HepG2 (cell line): ENCODE data around the gene WDR86. TPM values are rescaled to one million over a fixed set of nuclear protein-coding genes. Genes with fewer than 3 reads are reported as not detected.
A peak's percentile ranks its signal among the peaks of the same experiment; 100 is the strongest.

ENCODE experiments used
- ATF6 ChIP-seq: sonication (generic); formaldehyde crosslinking; conservative IDR thresholded peaks from 2 replicates; pipeline ENCODE4 v1.4.0; 2020; ENCODE audit warnings: missing genetic modification reagents
- DZIP1 ChIP-seq: sonication (generic); formaldehyde crosslinking; IDR thresholded peaks from 2 replicates; pipeline ENCODE4 v1.5.0; 2020; ENCODE audit warnings: mild to moderate bottlenecking, missing genetic modification reagents
- ETV6 ChIP-seq: sonication (generic); formaldehyde crosslinking; conservative IDR thresholded peaks from 2 replicates; pipeline ENCODE4 v1.4.0; 2020; ENCODE audit warnings: missing genetic modification reagents
- HMGXB4 ChIP-seq, 2 experiments: sonication (generic) in 1 of 2; formaldehyde crosslinking in 1 of 2; IDR thresholded peaks; 2 replicates each; pipeline versions ENCODE4 v1.4.0 to v1.6.1; 2018 to 2020; ENCODE audit warnings: missing genetic modification reagents in 2 of 2, borderline replicate concordance in 1 of 2, low read depth in 1 of 2, mild to moderate bottlenecking in 1 of 2, missing biosample characterization in 1 of 2
- MEIS1 ChIP-seq: sonication (generic); formaldehyde crosslinking; IDR thresholded peaks from 2 replicates; pipeline ENCODE4 v1.9.0; 2021; ENCODE audit warnings: mild to moderate bottlenecking, missing genetic modification reagents, moderate library complexity, borderline replicate concordance
- MIER3 ChIP-seq: IDR thresholded peaks from 2 replicates; pipeline ENCODE4 v1.6.1; 2016; ENCODE audit warnings: missing compliant biosample characterization, borderline replicate concordance
- RFXAP ChIP-seq: sonication (generic); formaldehyde crosslinking; IDR thresholded peaks from 2 replicates; pipeline ENCODE4 v1.4.0; 2020; ENCODE audit warnings: missing genetic modification reagents, borderline replicate concordance
- SATB2 ChIP-seq: sonication (generic); formaldehyde crosslinking; IDR thresholded peaks from 2 replicates; pipeline ENCODE4 v1.5.0; 2020; ENCODE audit warnings: missing genetic modification reagents
- SRSF4 ChIP-seq: fragments of 200-400 bp; formaldehyde crosslinking; IDR thresholded peaks from one replicate; pipeline ENCODE4 v1.6.1; 2018; ENCODE audit warnings: mild to moderate bottlenecking, low read depth, low read length, moderate library complexity; ENCODE audit not compliant: poor library complexity, severe bottlenecking
- TCF12 ChIP-seq, 2 experiments: fragments of 450-650 bp in 1 of 2; sonication (generic) in 1 of 2; formaldehyde crosslinking in 1 of 2; IDR thresholded peaks; 2 replicates each; pipeline versions ENCODE4 v1.6.1 to v1.8.0; 2017 to 2022; ENCODE audit warnings: antibody characterized with exemption in 1 of 2, mild to moderate bottlenecking in 1 of 2, missing genetic modification reagents in 1 of 2, moderate library complexity in 1 of 2
- ZC3H13 ChIP-seq: sonication (generic); formaldehyde crosslinking; IDR thresholded peaks from 2 replicates; pipeline ENCODE4 v1.8.1; 2023; ENCODE audit warnings: mild to moderate bottlenecking, missing genetic modification reagents, moderate library complexity
- ZMAT3 ChIP-seq: sonication (generic); formaldehyde crosslinking; conservative IDR thresholded peaks from 2 replicates; pipeline ENCODE4 v1.7.0; 2021; ENCODE audit warnings: missing genetic modification reagents
- ZNF160 ChIP-seq: sonication (generic); formaldehyde crosslinking; IDR thresholded peaks from 2 replicates; pipeline ENCODE4 v1.8.0; 2022; ENCODE audit warnings: mild to moderate bottlenecking, inconsistent platforms, missing genetic modification reagents
- ZNF317 ChIP-seq: sonication (generic); formaldehyde crosslinking; IDR thresholded peaks from 2 replicates; pipeline ENCODE4 v1.5.0; 2020; ENCODE audit warnings: mild to moderate bottlenecking, missing genetic modification reagents
- ZNF512 ChIP-seq: sonication (generic); formaldehyde crosslinking; IDR thresholded peaks from 2 replicates; pipeline ENCODE4 v1.4.0; 2020; ENCODE audit warnings: mild to moderate bottlenecking, missing genetic modification reagents
- ZNF691 ChIP-seq: sonication (generic); formaldehyde crosslinking; IDR thresholded peaks from 2 replicates; pipeline ENCODE4 v1.4.0; 2020; ENCODE audit warnings: missing genetic modification reagents, low read depth, mild to moderate bottlenecking, borderline replicate concordance
- polyA plus RNA-seq, 8 experiments: library from polyadenylated mRNA; depleted of rRNA in 3 of 8; stranded (reverse) in 7 of 8; unstranded in 1 of 8; fragments of >200 nt; fragmentation: Illumina TruSeq in 4 of 8; extraction: Trizol in 4 of 8; gene quantifications; 2 replicates each; pipeline versions ENCODE4 v1.2.1 to v1.2.3, GENCODE V29; 2011 to 2016; ENCODE audit warnings: low read depth in 4 of 8, missing spikeins in 1 of 8, mixed read lengths in 1 of 8; ENCODE audit not compliant: insufficient read depth in 1 of 8
- total RNA-seq, 5 experiments: library from RNA; depleted of rRNA; stranded (reverse); fragments of >200 nt; fragmentation: Illumina TruSeq; extraction: Trizol; gene quantifications; 2 replicates each; pipeline ENCODE4 v1.2.3, GENCODE V29; 2016; ENCODE audit warnings: low read depth in 1 of 5

Gene WDR86
- total and polyA plus RNA-seq, 2 of the 13 experiments (the other 11 are each of a cell fraction or from before 2014, with no cell fraction given) = 0.11 to 2.9 TPM

GRCh38 chr7:151341357-151342101 lies 68.3 kb downstream of the WDR86 start, which contains the start of gene NUB1 (continued):
- TF ChIP-seq ZNF160 = peak; percentile 11; the same call in 1 of the 2 replicates
- no peak for TF ChIP-seq DZIP1
- no peak; the same call in 1 of the 2 replicates for TF ChIP-seq ETV6 (CRISPR knock-in tag)
- TF ChIP-seq TCF12 (IDR thresholded peaks at IDR 0.05) = no peak
- TF ChIP-seq TCF12 (CRISPR knock-in tag; IDR thresholded peaks at IDR 0.05) = no peak
- TF ChIP-seq ZNF317 = no peak
- TF ChIP-seq ZNF691 (CRISPR knock-in tag) = 0 out of 2 replicates have a peak, but pooled peaks have one; percentile 53
- TF ChIP-seq ZMAT3 (CRISPR knock-in tag) = no peak
- TF ChIP-seq SRSF4 = no peak
- no peak for TF ChIP-seq MEIS1
- no peak for TF ChIP-seq ZC3H13 (CRISPR knock-in tag)
- TF ChIP-seq ATF6 (CRISPR knock-in tag) = no peak
- TF ChIP-seq HMGXB4 (CRISPR knock-in tag; IDR thresholded peaks at IDR 0.05; ENCODE audit: borderline replicate concordance in 1 of 2, low read depth in 1 of 2) = peak; percentile 68 to 80; a peak in 3 of 4 replicates
- no peak for TF ChIP-seq ZNF512 (CRISPR knock-in tag)
- no peak for TF ChIP-seq SATB2 (CRISPR knock-in tag)
- 0 out of 2 replicates have a peak, but pooled peaks have one; percentile 30 for TF ChIP-seq RFXAP
- no peak for TF ChIP-seq MIER3
